GM19239 (cell line): ENCODE results near the gene SCO2.
A peak's percentile ranks its signal among the peaks of the same experiment; 100 is the strongest.

ENCODE experiments used
- DNase-seq: peaks from one replicate; pipeline ENCODE4 v3.0.0; 2011; ENCODE audit warnings: low spot score; ENCODE audit not compliant: insufficient read length
- FAIRE-seq: peaks from 2 replicates; lab custom pipeline; 2011; peaks lifted over from hg19 to GRCh38; lab: Jason Lieb, UNC

Gene SCO2

GRCh38 chr22:50482107-50483074 is 43.0 kb downstream of the SCO2 start:
- FAIRE-seq = no peak
- no peak for DNase-seq

- DNase-seq = no peak
- peak; percentile 71 for FAIRE-seq
These were observed 43.8 kb downstream of the SCO2 start, which contains the start of gene ADM2 for GRCh38 chr22:50481440-50482106. Gene ADM2, plus strand, starts transcription at chr22:50481543. Its CDS starts 305 bp downstream, at chr22:50481848.

- no peak for FAIRE-seq
- no peak for DNase-seq
These were observed 44.4 kb downstream of the SCO2 start for GRCh38 chr22:50481045-50481439.

GRCh38 chr22:50479721-50480120 is 45.7 kb downstream of the SCO2 start:
- no peak for FAIRE-seq
- no peak for DNase-seq

- DNase-seq (no peak), FAIRE-seq (no peak)
These were observed 47.5 kb downstream of the SCO2 start for GRCh38 chr22:50477923-50478322.

GRCh38 chr22:50476868-50477267 is 48.5 kb downstream of the SCO2 start:
- FAIRE-seq (no peak), DNase-seq (no peak)

GRCh38 chr22:50475652-50476002 is 49.8 kb downstream of the SCO2 start:
- DNase-seq (no peak), FAIRE-seq (no peak)

GRCh38 chr22:50474710-50475651 is 50.4 kb downstream of the SCO2 start, which contains the start of gene SBF1:
Gene SBF1, minus strand, starts transcription at chr22:50475035. Its CDS starts 195 bp downstream, at chr22:50474840.
- peak; percentile 83 for FAIRE-seq
- DNase-seq = peak; percentile 98

GRCh38 chr22:50473855-50474671 is 51.3 kb downstream of the SCO2 start:
- FAIRE-seq = no peak
- no peak for DNase-seq
